Retina (tissue), 1 donor: ENCODE results near the gene DROSHA.
"Not testable (repeated sequence)": the region's sequence is repeated elsewhere in the genome, so short reads cannot be mapped to it uniquely, and the experiment has no call there.

Experiments used
- DNase-seq: peaks from one replicate; pipeline ENCODE4 v3.0.0-alpha.2; 2016

Gene DROSHA

GRCh38 chr5:31531888-31532547, at the start of gene DROSHA, which contains the start of gene C5orf22:
Gene DROSHA (minus strand): TSS chr5:31532093. CDS start chr5:31529059, 3,034 bp downstream.
Gene C5orf22 (plus strand): TSS chr5:31532301. CDS start chr5:31532393, 92 bp downstream.
- peak; percentile 95 for DNase-seq

GRCh38 chr5:31579558-31579957, 47.7 kb upstream of the DROSHA start:
- DNase-seq: no peak

GRCh38 chr5:31577438-31577837, 45.5 kb upstream of the DROSHA start:
- DNase-seq: no peak

GRCh38 chr5:31574772-31575171, 42.9 kb upstream of the DROSHA start:
- no peak for DNase-seq

GRCh38 chr5:31573494-31574142, 41.7 kb upstream of the DROSHA start:
- no peak for DNase-seq

- DNase-seq: no peak
Observed at GRCh38 chr5:31569068-31569467, 37.2 kb upstream of the DROSHA start.

GRCh38 chr5:31568302-31568835, 36.5 kb upstream of the DROSHA start:
- no peak for DNase-seq

- DNase-seq: not testable (repeated sequence)
Observed at GRCh38 chr5:31566362-31566761, 34.5 kb upstream of the DROSHA start.

GRCh38 chr5:31563216-31563615, 31.3 kb upstream of the DROSHA start:
- no peak for DNase-seq

- DNase-seq: no peak
Observed at GRCh38 chr5:31561946-31562345, 30.1 kb upstream of the DROSHA start.

- DNase-seq: no peak
Observed at GRCh38 chr5:31559942-31560341, 28.0 kb upstream of the DROSHA start.

- no peak for DNase-seq
Observed at GRCh38 chr5:31556461-31556860, 24.6 kb upstream of the DROSHA start.

GRCh38 chr5:31554552-31554951, 22.7 kb upstream of the DROSHA start:
- no peak for DNase-seq

- no peak for DNase-seq
Observed at GRCh38 chr5:31553863-31554262, 22.0 kb upstream of the DROSHA start.

- no peak for DNase-seq
Observed at GRCh38 chr5:31551878-31552277, 20.0 kb upstream of the DROSHA start.

- DNase-seq: not testable (repeated sequence)
Observed at GRCh38 chr5:31549114-31549513, 17.2 kb upstream of the DROSHA start.

GRCh38 chr5:31537851-31538250, 6.0 kb upstream of the DROSHA start:
- DNase-seq: no peak

GRCh38 chr5:31537349-31537748, 5.5 kb upstream of the DROSHA start:
- DNase-seq: no peak

- DNase-seq: no peak
Observed at GRCh38 chr5:31536873-31537272, 5.0 kb upstream of the DROSHA start.

- no peak for DNase-seq
Observed at GRCh38 chr5:31534527-31535046, 2.7 kb upstream of the DROSHA start.

- no peak for DNase-seq
Observed at GRCh38 chr5:31531543-31531887, 378 bp downstream of the DROSHA start.

GRCh38 chr5:31530541-31531265, 1.2 kb downstream of the DROSHA start:
- DNase-seq: no peak

GRCh38 chr5:31523041-31523440, 8.9 kb downstream of the DROSHA start:
- DNase-seq: no peak
